ENCODE results near the gene SPOCK2. TPM values are rescaled to one million over a fixed set of nuclear protein-coding genes. Genes with fewer than 3 reads are reported as not detected.

Gene SPOCK2
- total RNA-seq, 2 experiments from 2014 or later, result 976 to 998 TPM

- DNase-seq (no peak), ATAC-seq (ENCODE audit: poor library complexity) (no peak)
- Histone ChIP-seq H3K27me3 (ENCODE audit: control insufficient read depth in 1 of 2, insufficient read depth in 2 of 2, low read length in 2 of 2) (no peaks in the 10 kb centered on the region), H3K27ac (ENCODE audit: low read depth in 1 of 2, low read length in 2 of 2) (peak overlapping the region in 1 of 2 donors; percentile 47), H3K36me3 (ENCODE audit: insufficient read depth, low read length) (peaks cover 98% of the 10 kb centered on the region), H3K9me3 (ENCODE audit: control insufficient read depth in 1 of 2, insufficient read depth in 1 of 2, low read length in 2 of 2) (no peaks in the 10 kb centered on the region), H3K4me1 (ENCODE audit: insufficient read depth, low read length) (peaks cover 50% of the 10 kb centered on the region), H3K4me3 (ENCODE audit: low read length) (no peak overlapping the region)
- H3K9me3 Mint-ChIP-seq, result no peaks in the 10 kb centered on the region
- peak overlapping the region; percentile 43 for H3K4me3 Mint-ChIP-seq
- peak overlapping the region; percentile 85 for H3K27ac Mint-ChIP-seq
- intact Hi-C loops (cut with DNase I, micrococcal nuclease), result loop anchor here in 1 of 2 experiments (5.0 kb wide), 1 partner anchor 152 kb away; no protein-coding TSS in a partner anchor
- TF ChIP-seq, protein P1, sequence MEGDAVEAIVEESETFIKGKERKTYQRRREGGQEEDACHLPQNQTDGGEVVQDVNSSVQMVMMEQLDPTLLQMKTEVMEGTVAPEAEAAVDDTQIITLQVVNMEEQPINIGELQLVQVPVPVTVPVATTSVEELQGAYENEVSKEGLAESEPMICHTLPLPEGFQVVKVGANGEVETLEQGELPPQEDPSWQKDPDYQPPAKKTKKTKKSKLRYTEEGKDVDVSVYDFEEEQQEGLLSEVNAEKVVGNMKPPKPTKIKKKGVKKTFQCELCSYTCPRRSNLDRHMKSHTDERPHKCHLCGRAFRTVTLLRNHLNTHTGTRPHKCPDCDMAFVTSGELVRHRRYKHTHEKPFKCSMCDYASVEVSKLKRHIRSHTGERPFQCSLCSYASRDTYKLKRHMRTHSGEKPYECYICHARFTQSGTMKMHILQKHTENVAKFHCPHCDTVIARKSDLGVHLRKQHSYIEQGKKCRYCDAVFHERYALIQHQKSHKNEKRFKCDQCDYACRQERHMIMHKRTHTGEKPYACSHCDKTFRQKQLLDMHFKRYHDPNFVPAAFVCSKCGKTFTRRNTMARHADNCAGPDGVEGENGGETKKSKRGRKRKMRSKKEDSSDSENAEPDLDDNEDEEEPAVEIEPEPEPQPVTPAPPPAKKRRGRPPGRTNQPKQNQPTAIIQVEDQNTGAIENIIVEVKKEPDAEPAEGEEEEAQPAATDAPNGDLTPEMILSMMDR (IDR thresholded peaks at IDR 0.05), result no peak
- H3K36me3 Mint-ChIP-seq (ENCODE audit: low read depth), result peaks cover 100% of the 10 kb centered on the region
- POLR2A ChIA-PET, result interaction anchor here (0.8 to 4.7 kb wide), 7 partner anchors 8 to 262 kb away, joined by 4 to 28 read pairs (median 5); partner anchors contain the start of genes ANAPC16, ASCC1 and SPOCK2
- CTCF ChIA-PET, result interaction anchor here (1.0 to 1.6 kb wide), 4 partner anchors 9 to 270 kb away, joined by 3 to 4 read pairs (median 4); no protein-coding TSS in a partner anchor
- H3K27me3 Mint-ChIP-seq, result no peaks in the 10 kb centered on the region
- H3K4me1 Mint-ChIP-seq (ENCODE audit: low read depth), result peaks cover 50% of the 10 kb centered on the region
Observed at GRCh38 chr10:72069751-72070526, 18.4 kb downstream of the SPOCK2 start.

DNA sequence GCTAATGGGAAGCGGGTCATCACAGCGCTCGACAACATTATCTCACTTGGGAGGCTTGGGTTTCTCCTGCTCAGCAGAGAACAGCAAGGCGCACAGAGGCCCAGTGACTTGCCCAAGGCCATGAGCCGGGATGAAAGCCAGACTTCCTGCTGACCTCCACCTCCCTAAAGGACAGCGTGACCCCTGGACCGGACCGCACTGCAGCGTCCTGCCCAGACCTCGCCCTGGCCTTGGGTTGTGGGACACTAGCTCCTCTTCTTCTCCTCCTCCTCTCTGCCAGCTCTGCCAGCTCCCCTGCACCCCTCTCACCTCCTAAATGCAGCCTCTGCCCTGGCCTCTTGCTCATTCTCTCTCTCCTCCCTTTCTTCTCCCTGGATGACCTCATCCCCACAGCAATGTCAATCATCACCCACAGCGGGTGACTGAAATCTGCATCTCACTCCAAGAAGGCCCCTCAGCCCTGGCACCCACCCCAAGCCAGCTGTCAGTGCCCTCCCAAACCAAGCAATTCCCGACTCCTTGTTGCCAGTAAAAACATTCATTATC is 19.4 kb downstream of the SPOCK2 start:
- intact Hi-C loops (cut with DNase I, micrococcal nuclease), result no loop called here
- peaks cover 95% of the 10 kb centered on the region for H3K36me3 ChIP-seq (ENCODE audit: insufficient read depth, low read length)
- no peaks in the 10 kb centered on the region for H3K9me3 Mint-ChIP-seq
- H3K4me3 Mint-ChIP-seq, result peak overlapping the region; percentile 27
- H3K4me1 Mint-ChIP-seq (ENCODE audit: low read depth), result peaks cover 44% of the 10 kb centered on the region
- TF ChIP-seq, protein P1 (IDR thresholded peaks at IDR 0.05), result no peak
- ATAC-seq (ENCODE audit: poor library complexity) (no peak), DNase-seq (no peak)
- H3K4me1 ChIP-seq (ENCODE audit: insufficient read depth, low read length), result peaks cover 40% of the 10 kb centered on the region
- H3K27ac Mint-ChIP-seq, result peak overlapping the region; percentile 85
- H3K36me3 Mint-ChIP-seq (ENCODE audit: low read depth), result peaks cover 99% of the 10 kb centered on the region
- ChIA-PET CTCF (interaction anchor here (2.1 kb wide), 1 partner anchor 20 kb away, joined by 8 read pairs; no protein-coding TSS in a partner anchor), POLR2A (interaction anchor here (1.8 to 2.0 kb wide), 3 partner anchors 8 to 10 kb away, joined by 7 to 9 read pairs (median 8); no protein-coding TSS in a partner anchor)
- H3K4me3 ChIP-seq (ENCODE audit: low read length), result no peak overlapping the region
- no peaks in the 10 kb centered on the region for H3K9me3 ChIP-seq (ENCODE audit: control insufficient read depth in 1 of 2, insufficient read depth in 1 of 2, low read length in 2 of 2)
- peak overlapping the region in 1 of 2 donors; percentile 11 for H3K27ac ChIP-seq (ENCODE audit: low read depth in 1 of 2, low read length in 2 of 2)
- no peaks in the 10 kb centered on the region for H3K27me3 ChIP-seq (ENCODE audit: control insufficient read depth in 1 of 2, insufficient read depth in 2 of 2, low read length in 2 of 2)
- no peaks in the 10 kb centered on the region for H3K27me3 Mint-ChIP-seq

- H3K4me1 ChIP-seq (ENCODE audit: insufficient read depth, low read length), result peaks cover 34% of the 10 kb centered on the region
- H3K9me3 ChIP-seq (ENCODE audit: control insufficient read depth in 1 of 2, insufficient read depth in 1 of 2, low read length in 2 of 2), result no peaks in the 10 kb centered on the region
- peaks cover 99% of the 10 kb centered on the region for H3K36me3 Mint-ChIP-seq (ENCODE audit: low read depth)
- intact Hi-C loops (cut with DNase I, micrococcal nuclease), result no loop called here
- H3K9me3 Mint-ChIP-seq, result no peaks in the 10 kb centered on the region
- H3K27ac Mint-ChIP-seq, result peak overlapping the region; percentile 85
- H3K4me1 Mint-ChIP-seq (ENCODE audit: low read depth), result peaks cover 37% of the 10 kb centered on the region
- ATAC-seq (ENCODE audit: poor library complexity) (peak; percentile 5), DNase-seq (no peak)
- ChIA-PET POLR2A (interaction anchor here (1.8 to 2.0 kb wide), 2 partner anchors 8 to 9 kb away, joined by 7 to 8 read pairs; no protein-coding TSS in a partner anchor), CTCF (interaction anchor here (2.1 kb wide), 1 partner anchor 20 kb away, joined by 8 read pairs; no protein-coding TSS in a partner anchor)
- no peak overlapping the region for H3K4me3 ChIP-seq (ENCODE audit: low read length)
- peak overlapping the region in 1 of 2 donors; percentile 11 for H3K27ac ChIP-seq (ENCODE audit: low read depth in 1 of 2, low read length in 2 of 2)
- H3K4me3 Mint-ChIP-seq, result peak overlapping the region; percentile 30
- TF ChIP-seq, protein P1 (IDR thresholded peaks at IDR 0.05), result no peak
- H3K27me3 ChIP-seq (ENCODE audit: control insufficient read depth in 1 of 2, insufficient read depth in 2 of 2, low read length in 2 of 2), result no peaks in the 10 kb centered on the region
- peaks cover 95% of the 10 kb centered on the region for H3K36me3 ChIP-seq (ENCODE audit: insufficient read depth, low read length)
- H3K27me3 Mint-ChIP-seq, result no peaks in the 10 kb centered on the region
Observed at GRCh38 chr10:72068126-72068765, 20.1 kb downstream of the SPOCK2 start.

Data from CD4-positive, alpha-beta T cell (primary cell).